ENCODE measurements around the gene ARMH3. TPM values are rescaled to one million over a fixed set of nuclear protein-coding genes. Genes with fewer than 3 reads are reported as not detected.

The ARMH3 gene
- total RNA-seq, 1 experiment from 2014 or later, result 8.4 TPM

DNA sequence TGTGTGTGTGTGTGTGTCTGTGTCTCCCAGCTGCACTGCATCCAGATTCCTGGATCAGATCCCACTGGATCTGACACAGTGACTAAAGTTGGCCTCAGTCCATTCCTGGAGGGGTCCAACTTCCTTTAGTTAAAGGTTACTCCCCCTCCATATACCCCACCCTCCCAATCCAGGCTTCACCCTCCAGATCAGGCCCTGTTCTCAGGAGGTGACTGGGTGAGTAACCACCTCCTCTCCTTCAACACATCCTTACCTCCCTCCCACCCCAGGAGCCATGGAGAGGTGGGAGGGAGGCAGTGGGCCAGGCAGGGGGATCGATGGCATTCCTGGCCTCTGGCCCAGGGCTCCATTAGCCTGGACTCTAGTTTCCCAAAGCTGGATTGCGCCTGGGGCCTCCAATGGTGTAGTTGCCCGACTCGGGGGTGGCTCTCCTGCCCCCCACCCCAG lies 223.6 kb downstream of the ARMH3 start:
- no peak for DNase-seq (ENCODE audit: low spot score)

DNA sequence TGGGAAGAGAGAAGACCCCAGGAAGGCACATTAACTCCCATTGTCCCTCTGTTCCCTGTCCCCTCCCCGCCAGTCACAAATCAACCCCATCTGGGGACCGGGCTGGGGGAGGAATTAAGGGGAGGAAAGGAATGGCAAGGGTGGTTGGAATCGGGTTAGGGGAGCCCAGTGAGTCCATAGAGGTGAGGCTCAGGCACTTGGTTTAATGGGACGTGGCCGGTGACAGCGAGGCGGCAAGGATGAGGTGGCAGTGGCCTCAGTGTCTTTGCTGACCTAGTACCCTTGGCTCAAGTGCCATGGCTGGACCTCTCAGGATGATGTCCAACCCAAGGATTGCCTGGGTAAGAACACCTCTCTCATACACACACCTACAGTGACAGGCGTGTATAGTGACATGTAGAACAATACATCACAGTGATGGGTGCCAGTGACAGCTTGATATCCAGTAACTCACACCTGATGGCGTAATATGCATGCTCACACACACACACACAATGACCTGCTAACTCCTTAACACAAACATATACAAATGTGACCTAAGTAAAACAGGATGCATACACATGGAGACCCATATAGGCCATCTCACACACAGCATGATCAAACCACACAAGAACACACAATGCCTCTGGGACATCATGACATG lies 224.7 kb downstream of the ARMH3 start:
- no peak for DNase-seq (ENCODE audit: low spot score)

DNA sequence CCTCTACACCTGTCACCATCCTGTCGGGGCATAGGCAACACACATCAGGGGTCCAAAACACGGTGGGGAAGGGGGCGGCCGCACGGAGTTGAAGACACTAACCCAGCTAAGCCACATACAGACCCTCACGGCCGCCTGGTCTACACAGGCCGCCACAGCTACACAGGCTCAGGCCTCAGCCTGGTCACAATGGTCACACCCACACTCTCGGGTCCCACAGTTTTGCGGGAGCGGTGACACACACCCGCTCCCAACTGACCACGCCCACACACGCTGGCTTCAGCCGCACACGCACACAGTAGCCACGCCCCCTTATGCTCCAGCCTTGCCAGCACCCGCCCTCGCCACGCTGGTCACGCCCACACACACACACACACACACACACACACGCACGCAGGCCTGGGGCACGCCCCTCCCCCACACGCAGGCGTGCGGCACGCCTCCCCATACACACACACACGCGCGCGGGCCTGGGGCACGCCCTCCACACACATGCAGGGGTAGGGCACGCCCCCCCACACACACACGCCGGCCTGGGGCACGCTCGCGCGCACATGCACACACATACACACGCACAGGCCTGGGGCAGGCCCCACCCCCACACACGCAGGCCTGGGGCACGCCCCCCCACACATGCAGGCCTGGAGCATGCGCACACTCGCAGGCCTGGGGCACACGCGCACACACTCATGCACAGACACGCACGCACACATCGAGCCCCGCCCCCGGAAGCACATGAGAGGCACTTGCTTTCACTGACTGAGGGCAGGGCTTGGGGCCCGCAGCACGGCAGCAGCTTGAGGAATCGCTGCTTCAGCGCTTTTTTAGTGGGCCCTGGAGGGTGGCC lies 225.4 kb downstream of the ARMH3 start:
- DNase-seq (ENCODE audit: low spot score), result peak; percentile 86

DNA sequence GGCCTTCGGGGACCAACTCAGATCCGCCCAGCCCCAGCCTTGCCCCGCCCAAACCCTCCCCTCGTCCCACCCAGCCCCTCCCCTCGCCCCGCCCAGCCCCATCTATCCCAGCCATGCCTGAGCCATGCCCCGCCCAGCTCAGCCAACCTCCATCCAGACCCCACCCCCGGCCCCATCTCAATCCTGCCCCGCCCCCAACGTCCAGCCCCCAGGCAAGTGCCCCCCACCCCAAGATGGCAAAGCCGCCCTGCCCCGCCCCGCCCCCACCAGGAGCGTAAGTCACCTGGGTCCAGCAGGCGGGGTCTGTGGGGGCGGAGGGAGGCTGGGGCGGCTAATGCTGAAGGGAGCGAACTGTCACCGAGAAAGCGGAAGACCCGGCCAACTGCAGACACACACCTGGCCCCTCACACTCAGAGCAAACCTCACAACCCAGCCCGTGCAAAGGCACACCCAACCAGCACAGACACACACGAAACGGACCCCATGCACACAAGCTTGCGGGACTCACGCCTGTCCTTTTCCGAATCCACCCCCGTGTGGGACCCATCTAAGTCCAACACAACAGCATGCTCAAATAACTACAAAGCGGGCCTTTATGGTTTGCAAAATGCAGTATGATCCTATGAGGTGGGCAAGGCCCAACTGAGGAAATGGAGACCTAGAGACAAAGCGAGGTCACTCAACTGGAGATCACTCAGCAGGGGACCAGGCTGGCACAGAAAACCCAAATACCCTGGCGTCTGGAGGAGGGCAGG lies 226.2 kb downstream of the ARMH3 start:
- DNase-seq (ENCODE audit: low spot score), result no peak

DNA sequence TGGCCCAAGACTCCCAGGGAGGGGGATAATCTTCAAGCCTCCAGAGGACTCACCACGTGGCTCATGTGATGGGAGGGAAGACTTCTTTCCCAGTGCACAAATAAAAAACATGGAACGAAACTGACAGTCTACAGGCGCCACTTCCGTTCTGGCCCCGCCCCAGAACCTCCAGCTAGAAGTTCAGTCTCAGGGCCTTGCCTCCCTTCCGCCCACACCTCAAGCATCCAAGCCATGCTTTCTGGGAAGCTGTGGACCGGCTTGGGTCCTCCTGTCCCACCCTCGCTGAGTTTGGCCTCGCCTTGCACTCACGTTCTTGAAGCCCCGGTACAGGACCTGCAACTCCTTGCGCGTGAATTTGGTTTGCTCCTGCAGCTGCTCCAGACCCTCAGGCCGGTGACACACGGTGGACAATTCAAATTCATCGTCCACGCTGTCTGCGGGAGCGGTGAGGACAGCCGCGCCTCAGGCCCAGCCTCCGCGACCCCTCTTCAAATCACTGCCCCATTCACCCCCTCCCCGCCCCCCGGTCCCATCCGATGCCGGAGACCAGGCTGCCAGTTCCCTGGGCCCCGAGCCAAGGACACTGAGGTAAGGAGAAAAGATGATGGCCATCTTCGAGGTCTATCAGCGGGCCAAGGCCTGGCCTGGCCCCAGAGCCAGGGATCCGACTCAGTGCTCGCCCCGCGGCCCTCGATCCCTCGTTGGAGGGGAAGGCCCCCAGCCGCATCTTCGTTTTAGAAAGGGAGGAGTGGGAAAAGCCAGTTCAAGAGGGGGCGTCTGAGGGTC lies 227.0 kb downstream of the ARMH3 start:
- no peak for DNase-seq (ENCODE audit: low spot score)

DNA sequence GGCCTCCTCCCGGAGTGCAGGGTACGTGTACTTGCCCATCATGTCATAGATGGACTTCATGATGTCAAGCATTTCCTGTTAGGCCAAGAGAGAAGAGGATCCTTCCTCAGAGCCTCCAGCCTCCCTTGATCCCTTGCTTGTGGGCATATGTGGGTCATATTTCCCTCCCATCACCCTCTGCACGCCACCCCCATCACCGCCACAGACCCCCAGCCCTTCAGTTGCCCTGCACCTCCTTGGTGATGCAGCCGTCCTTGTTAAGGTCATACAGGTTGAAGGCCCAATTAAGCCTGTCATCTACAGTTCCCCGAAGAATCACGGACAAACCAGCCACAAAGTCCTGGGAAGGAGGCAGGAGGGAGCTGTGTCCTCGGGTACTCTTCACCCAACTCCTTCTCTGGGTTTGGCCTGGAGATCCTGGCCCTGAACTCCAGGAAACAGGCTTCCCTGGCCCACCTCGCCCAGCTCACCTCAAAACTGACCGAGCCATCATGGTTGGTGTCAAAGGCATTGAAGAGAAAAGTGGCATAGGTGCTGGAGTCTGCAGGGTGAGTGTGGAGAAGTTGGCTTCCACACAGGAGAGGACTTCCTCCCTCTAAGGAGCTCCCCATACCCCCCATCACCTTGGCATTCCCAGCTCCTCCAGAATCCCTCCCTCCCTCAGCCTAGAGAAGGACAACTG lies 227.9 kb downstream of the ARMH3 start:
- DNase-seq (ENCODE audit: low spot score), result no peak

DNA sequence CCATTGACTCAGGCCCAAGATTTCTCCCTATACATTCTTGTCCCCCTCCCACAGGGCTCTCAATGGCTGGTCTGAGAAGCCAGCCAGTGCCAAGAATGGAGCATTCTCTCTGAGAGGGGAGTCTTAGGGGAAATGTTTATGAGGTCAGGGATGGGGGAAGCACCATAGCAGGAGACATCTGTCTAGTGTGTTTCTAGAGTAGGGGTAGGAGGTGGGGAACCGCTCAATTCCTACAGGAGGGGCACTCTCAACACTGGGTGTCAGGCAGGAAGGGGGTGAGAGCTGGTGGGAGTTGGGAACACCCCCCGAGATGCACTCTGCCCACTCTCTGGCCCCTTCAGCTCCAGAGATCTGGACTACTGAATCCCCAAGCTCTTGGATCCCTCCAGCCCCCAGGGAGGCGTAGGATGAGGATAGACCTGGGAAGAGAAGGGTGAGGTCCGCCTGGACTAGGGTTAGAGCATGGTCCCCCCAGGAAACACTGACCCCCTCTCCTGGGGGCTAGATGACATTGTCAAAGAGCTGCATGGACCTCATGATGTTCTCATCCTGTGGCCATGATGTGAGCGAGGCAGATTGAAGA lies 229.0 kb downstream of the ARMH3 start:
- DNase-seq (ENCODE audit: low spot score), result no peak

DNA sequence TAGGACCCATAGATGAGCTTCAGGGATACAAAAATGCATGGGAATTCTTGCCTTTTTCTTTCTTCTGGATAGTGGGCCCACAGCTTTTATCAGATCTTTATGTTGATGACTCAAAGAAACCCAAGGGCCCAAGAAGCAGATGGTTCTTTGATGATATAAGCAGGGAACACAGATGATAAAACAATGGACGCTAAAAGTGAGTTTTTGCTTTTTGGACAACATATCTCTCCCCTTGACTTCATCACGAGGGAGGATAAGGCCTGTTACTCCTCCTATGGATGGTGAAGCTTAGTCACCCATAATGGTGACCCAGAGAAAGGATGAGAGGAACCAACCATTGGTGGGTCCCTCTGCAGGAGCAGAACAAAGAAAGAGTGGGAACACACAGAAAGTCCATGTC lies 231.2 kb downstream of the ARMH3 start:
- no peak for DNase-seq (ENCODE audit: low spot score)

DNA sequence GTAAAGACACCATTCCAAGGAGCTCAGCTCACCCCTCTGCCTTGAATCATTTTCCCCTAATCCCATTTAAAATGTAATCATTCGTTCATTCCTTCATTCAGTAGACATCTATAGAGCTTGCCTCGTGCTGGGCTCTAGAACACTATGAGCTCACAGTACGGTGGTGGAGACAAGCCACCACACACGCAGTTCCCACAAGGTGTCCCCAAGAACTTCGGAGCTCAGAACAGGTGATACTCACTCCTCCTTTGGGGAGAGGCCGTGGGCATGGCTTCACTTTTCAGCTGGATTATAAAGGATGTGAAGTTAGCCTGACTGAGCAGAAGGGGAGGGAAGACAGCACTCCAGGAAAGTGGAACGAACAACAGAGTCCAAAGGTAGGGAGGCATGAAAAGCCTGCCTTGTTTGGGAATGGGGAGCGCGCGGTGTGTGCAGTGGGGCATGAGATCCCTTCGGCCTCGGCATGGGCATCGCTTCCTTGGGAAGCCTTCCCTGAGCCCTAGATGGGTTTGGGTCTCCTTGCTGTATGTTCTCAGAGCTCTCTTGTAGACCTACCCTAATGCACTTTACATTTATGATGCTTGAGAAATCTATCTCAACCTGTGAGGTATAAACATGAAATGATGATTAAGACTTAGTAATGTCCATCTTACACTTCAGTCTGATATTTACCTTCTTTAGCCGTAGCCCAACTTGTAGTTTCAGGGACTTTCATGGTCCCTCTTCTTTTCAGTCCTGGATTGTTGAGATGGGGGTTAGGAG lies 236.9 kb downstream of the ARMH3 start:
- DNase-seq (ENCODE audit: low spot score), result no peak

DNA sequence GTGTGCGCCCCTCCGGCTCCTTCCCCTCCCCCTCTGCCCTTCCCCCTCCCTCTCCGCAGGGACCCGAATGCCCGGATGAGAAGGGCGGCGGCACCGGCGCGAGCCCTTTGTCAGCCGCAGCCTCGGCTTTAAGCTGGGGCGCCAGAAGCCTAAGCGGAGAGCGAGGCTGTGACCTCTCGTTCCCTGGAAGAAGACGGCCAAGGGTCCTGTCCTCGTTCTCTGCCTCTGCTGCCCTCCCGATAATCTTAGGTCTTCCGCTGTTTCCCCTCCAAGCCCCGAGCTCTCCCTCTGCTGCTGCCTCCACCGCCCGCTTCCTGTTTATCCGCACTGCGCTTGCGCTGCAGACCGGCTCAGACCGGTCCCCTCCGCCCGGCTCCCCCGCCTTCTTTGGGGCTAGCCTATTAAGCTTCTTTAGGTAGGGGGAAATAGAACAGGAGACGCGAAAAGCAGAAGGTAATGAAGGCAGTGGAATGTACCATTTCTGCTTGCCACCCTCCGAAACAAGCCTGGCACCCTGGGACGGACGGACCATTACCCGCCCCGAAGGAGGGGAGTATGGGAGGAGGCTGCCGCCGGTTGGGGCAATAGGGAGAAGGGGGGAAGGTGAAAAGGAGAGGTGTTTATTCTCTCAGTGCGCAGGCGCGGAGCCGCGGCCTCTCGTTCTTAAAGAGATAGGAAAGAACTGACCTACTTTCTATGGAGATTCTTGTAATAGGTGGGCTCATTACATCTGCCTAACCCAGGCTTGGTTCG lies 237.7 kb downstream of the ARMH3 start, which contains the start of gene OGA:
Gene OGA, minus strand, starts transcription at position 326 of the 753 bp plus-strand sequence. CDS start 422 bp downstream, outside the sequence.
- DNase-seq (ENCODE audit: low spot score), result peak; percentile 100

DNA sequence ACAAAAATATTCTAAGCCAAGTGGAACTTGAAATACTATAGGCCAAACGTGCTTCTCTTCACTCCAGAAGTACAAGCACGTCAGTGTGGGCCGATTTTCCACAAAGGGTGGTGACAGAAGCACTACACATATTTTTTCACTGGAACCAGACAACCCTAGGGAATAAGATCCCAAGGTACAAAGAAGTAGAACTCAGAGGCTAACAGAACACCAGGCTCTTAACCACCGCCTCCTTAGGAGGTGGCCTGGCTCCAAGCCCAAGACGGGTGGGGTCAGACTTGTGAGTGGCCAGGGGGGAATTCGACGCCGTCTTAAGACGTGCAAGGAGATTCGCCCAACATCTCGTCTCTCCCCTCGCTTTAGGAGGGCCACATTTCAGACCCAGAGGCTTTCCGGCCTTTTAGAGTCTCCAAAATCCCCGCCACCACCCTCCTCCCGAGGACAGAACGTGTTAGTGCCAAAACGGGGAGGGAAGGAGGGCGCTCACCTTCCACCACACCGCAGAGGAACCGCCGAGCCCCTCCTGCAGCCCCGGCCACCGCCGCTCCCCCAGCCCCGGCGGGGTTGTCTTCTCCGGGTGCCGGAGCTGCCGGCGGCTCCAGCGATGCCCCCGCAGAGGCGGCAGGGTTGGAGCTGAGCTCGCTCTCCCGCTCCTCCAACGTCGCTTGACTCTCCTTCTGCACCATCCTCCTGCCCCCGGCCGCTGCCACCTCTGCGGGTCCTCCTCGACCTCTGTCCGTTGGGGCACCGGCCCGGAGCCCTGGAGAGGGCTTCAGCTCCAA lies 238.4 kb downstream of the ARMH3 start:
- peak; percentile 86 for DNase-seq (ENCODE audit: low spot score)

DNA sequence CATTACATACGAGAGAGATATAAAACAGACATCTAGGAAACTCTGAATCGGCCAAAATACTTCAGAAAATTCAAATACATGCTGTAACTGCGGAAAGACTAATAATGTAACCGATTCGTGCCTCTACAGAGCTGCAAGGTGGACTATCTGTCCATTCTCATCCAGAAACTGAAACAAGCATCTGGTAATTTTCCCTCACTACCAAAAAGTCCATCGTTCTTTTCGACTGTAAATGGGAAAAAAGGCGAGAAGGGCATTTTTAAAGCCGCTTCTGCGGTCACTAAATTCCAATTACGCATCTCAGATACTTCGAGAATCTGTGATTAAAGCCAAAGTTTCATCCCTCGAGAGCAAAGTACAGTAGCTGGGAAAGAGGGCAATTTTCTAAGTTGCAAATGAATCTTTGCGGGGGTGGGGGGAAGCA lies 239.0 kb downstream of the ARMH3 start:
- DNase-seq (ENCODE audit: low spot score), result no peak

DNA sequence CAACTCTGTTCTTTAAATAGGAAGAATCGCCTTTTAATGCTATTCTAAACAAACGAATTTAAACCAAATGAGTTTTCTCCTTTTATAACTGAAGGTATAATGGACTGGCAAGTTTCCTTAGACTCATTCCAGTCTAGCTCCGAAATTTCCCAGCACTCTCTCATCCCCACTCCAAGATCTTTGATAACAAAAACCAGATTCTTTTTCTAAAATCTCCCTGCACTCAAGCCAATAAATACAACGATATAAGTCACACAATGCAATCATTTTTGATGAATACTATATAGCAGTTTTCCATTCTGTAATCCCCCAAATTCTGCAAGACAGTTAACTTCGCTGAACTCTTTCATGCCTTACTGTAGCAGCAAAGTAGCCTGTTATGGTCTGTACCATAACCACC lies 239.6 kb downstream of the ARMH3 start:
- DNase-seq (ENCODE audit: low spot score), result peak; percentile 32

DNA sequence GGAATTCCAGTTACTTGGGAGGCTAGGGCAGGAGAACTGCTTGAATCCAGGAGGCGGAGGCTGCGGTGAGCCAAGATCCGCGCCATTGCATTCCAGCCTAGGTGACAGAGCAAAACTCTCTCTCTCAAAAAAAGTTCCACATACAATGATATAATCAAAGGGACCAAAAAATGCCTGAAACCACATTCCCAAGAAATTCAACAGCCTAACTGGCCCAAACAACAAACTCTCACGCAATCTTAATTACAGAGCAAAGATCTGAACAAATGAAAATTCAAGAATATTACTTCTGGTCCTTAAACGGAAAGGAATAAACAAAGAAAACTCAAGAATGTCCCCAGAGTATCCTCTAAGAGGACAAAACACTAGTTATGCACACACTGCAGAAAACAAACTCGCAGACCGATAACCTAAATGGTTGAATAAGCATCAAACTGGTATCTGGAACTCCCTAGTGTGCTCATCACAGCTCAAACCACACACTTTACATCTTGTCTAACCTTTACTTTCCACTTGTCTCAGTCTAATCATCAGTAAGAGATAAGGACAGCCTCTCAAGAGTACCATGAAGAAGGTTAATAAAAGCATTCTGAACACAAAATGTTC lies 241.4 kb downstream of the ARMH3 start:
- no peak for DNase-seq (ENCODE audit: low spot score)

DNA sequence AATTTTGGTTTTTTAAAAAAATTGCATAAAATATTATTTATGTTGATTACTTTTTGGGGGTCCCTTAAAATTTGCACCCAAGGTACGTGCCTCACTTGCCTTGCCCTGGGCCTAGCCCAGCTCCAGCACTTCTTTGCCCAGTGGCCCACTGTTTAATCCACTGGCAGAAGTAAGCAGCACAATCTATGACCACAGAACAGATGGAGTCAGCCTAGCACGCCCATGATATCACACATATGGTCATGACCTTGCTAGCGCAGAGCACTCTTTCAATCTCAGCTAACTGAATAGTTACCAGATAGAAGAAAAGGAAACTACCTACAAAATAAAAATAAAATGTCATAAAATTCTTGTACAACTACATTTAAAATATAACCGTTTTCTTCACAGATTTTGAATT lies 243.4 kb downstream of the ARMH3 start:
- DNase-seq (ENCODE audit: low spot score), result no peak

DNA sequence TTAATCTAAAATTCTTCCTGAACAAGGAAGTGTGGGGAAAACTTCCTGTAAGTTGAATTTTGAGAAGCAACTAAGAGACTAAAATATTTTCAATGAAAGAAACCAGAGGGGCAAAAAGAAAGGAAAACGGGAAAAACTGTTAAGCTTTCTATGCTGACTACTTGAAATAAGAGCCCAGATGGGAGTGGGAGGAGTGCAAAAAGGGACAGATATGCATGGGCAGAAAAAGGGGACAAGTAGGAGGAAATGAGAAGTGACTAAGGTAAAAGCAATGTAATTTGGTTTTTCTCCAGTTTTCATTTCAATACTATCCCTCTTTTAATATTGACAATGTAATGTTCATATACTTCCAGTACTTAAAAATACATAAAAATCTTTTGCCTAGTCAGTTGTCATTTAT lies 248.8 kb downstream of the ARMH3 start:
- no peak for DNase-seq (ENCODE audit: low spot score)

DNA sequence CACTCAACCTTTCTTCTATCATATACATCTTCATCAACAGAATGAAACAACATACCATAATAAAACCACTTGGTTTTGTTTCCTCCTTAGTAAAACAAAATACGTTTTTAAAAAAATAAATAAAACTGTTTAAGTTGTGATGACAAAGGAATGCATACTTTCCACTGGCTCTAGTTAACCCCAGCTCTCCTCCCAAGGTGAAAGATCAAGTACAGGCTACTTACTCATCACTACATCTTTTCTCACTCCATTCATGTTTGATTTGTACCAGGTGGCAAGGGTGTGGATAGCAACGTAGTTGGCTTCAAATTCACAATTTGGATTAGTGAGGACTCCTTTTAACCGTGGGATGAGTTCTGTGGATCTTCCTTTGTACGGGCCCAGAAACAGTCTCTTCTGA lies 252.5 kb downstream of the ARMH3 start:
- DNase-seq (ENCODE audit: low spot score), result no peak
